ENCODE results near the gene ST8SIA1.

The ST8SIA1 gene

DNA sequence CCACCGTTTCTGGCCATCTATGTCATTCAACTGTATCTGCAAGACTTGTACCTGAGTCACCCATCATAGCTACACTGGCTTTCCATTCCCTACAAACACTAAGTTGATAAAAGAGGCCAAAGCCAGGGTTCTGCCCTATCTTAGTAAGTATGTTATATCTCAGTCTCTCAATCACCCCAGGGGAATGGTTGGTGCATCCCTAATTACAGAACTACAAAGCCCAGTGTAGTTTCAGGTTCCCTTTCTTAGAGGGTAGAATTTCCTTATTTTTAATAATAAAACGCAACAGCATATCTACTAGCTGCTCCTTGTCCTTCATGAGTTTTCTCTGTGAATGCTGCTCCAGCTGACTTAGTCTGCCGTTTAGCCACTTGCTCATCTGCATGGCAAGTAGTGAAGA is 57.6 kb downstream of the ST8SIA1 start:
- no peak for DNase-seq

DNA sequence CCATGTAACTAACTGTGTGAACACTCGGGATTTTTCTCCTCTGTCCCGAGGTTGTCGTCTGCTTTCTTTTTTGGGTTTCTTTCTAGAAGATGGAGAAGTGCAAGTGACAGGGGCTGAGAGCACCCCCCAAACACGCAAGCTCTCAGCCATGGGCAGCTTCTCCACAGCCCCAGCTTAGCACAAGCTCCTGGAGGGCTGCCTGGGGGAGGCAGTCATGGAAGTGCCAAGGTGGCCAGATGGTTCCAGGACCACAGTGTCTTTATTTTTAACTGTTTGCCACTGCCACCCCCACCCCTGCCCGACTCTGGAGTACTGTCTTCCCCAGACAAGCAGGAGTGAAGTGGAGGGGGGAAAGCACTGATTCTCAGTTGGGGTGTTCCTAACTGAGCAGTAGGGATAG is 58.2 kb downstream of the ST8SIA1 start:
- DNase-seq = no peak

DNA sequence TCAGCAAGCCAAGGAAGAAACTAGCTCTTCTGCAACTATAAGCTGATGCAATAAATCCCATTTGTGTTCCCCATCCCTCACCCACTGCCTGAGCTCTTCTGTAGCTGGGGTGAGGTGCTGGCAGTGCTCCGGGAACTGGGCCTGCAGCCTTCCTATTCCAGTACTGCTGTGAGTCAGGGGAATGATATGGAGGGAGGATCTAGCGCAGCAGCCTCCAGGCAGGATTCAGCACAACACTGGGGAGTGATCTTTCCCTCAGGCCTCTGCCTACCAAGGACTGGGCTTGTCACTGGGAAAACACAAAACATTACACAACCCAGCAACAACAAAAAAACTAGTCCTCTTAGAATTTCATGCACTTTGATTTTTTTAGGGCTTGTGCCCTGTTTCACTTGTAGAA is 58.7 kb downstream of the ST8SIA1 start:
- DNase-seq = no peak

- no peak for DNase-seq
Measured at GRCh38 chr12:22272335-22273151, 62.0 kb downstream of the ST8SIA1 start.

GRCh38 chr12:22271023-22271422 is 63.5 kb downstream of the ST8SIA1 start:
- no peak for DNase-seq

GRCh38 chr12:22268973-22269372 is 65.5 kb downstream of the ST8SIA1 start:
- DNase-seq = no peak

GRCh38 chr12:22268406-22268805 is 66.1 kb downstream of the ST8SIA1 start:
- DNase-seq = no peak

DNA sequence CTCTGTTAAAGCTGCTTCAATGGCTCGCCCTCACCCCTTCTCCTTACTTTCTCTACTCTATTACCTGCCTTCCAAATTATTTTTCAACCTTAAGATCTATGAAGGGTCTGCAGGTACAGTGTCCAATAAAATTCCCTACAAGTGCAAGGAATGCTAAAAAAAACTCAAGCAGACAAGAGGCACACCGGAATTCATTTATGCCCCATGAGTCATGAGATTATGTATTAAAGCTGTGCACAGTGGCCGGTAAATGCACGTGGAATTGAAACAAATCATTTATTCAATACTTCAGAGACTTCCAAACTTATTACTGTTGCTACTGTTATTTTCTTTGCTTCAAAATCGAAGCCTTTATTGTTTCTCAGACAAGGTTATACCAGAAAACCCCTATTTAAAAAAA is 68.4 kb downstream of the ST8SIA1 start:
- no peak for DNase-seq

DNA sequence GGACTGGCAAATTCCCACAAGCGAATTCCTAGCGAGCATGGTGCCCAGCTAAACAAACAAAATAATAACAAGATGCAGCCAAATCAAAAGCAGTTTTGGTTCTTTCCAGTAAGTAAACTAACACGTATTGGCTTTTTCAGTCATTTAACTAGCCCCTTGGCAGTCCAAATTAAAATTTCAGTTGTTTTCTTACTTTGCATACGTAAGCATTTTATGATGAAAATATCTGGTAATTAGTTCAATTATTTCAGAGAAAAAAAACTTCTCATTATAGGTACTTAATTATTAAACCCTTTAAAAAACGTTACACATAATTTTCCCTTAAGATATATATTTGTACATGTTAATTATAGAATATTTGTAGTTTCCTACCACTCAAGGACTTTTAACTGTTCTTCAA is 70.1 kb downstream of the ST8SIA1 start:
- no peak for DNase-seq

DNA sequence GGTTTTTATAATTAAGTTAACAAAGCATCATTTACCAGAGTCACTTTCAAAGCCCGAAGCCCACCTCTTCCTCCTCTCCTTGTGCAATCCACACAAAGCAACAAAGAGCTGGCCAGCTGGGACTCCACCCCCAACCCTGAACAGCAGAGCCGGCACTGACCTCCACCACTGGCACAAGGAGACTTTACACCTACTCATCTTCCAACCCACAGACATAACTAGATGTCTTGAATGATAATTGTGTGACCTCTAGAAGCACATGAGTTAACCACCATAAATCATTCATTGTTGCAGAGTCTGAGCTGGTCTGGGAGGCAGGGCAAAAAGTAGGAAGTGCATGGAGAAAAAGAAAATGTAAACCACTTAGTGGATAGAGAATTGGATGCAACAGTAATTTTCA is 72.2 kb downstream of the ST8SIA1 start:
- no peak for DNase-seq

GRCh38 chr12:22257100-22257499 is 77.4 kb downstream of the ST8SIA1 start:
- DNase-seq = no peak

- no peak for DNase-seq
Measured at GRCh38 chr12:22256605-22257004, 77.9 kb downstream of the ST8SIA1 start.

- DNase-seq = no peak
Measured at GRCh38 chr12:22256041-22256441, 78.5 kb downstream of the ST8SIA1 start.

DNA sequence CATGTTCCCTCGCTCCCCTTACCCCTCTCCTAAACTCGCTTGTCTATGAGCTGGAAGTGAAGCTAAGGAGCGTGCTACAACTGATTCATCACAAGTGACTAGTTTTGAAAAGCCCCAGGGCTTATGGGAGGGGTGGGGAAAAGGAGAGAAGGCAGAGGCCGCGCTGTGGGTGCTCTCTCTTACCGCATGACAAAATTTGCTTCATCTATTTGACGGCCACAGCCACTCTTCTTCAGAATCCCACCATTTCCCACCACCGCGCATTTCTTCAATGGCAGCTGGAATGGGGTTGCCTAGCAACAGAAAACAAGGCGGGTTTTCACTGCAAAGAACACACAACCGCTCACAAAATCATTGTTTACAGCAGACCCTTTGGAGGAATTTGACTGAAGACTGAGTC is 79.4 kb downstream of the ST8SIA1 start:
- DNase-seq = no peak

DNA sequence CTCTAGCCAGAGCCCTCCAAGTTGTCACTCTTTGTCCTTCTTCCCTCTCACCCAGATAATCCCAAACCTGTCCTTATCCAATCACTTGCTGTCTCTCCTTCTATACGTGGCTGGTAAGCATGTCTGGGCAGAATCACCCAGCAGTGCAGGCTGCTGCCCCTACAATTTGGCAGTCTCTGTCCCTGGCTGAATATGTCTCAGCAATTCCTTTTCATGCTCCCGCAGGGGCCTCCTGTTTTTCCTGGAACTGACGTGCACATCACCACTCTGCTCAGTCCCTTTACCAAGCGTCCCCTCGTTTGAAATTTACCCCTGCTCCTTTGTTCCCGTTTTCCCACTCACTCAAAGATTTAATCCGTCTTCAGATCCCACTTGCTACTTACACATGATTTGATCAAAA is 80.0 kb downstream of the ST8SIA1 start:
- DNase-seq = no peak

- DNase-seq = no peak
Measured at GRCh38 chr12:22252057-22252456, 82.5 kb downstream of the ST8SIA1 start.

GRCh38 chr12:22250762-22251161 is 83.7 kb downstream of the ST8SIA1 start:
- peak; percentile 3 for DNase-seq

DNA sequence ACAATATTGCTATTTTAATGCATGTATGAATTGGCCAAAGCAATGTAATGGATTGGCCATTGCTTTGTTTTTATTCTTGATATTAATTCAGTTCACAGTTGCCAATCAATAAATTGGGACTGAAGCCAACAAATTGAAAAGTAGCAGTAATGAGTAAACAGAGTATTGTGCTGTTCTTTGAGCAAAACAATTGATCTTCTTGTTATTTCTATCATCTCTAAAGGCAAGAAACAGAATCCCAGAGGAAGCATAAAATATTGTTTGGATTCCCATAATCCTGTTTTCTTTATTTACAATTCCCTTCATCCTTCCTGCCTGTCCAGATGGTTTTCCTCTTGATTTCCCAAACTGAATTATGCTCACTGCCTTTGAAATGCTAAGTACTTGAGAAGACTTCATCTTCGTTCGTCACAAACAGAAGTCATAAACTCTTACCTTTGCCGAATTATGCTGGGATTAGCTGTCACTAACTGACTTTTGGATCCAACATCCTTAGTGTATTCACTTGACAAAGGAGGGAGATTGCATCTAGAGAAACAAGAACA is 85.9 kb downstream of the ST8SIA1 start:
- no peak for DNase-seq

GRCh38 chr12:22248121-22248520 is 86.4 kb downstream of the ST8SIA1 start:
- DNase-seq = no peak

- no peak for DNase-seq
Measured at GRCh38 chr12:22246217-22246846, 88.2 kb downstream of the ST8SIA1 start.

DNA sequence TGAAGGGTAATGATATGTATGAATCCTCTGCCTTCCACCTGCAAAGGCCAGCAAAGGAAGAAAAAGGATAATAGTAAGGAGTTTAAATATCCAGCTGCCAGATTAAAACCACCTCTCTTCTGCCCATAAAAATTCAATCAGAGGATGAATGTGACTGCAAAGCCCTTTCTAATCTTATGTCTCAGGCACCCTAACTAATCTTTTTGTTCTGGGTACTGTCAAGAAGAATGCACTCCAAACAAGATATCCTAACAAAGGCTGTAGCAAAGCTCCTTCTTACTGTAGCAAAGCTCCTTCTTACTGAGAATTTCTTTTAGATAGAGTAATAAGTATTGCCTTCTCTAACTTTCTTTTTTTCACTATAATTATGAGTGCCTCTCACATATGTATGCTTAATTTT is 91.8 kb downstream of the ST8SIA1 start:
- no peak for DNase-seq

- DNase-seq = no peak
Measured at GRCh38 chr12:22238211-22238610, 96.3 kb downstream of the ST8SIA1 start.

GRCh38 chr12:22234561-22234960 is 99.9 kb downstream of the ST8SIA1 start:
- no peak for DNase-seq

- DNase-seq = no peak
Measured at GRCh38 chr12:22231836-22232235, 102.7 kb downstream of the ST8SIA1 start.

All from CD4-positive, alpha-beta T cell treated with Interleukin-6 for 4 hours (primary cell).